Caco-2 (cell line): ENCODE results near the gene ACAD11. TPM values are rescaled to one million over a fixed set of nuclear protein-coding genes. Genes with fewer than 3 reads are reported as not detected.
"Not testable (repeated sequence)": the region's sequence is repeated elsewhere in the genome, so short reads cannot be mapped to it uniquely, and the experiment has no call there.

Experiments
- BruUV-seq: library from RNA; stranded (reverse); fragments of 400-500 nt; replicated peaks from 2 replicates; lab custom pipeline; 2021; lab: Mats Ljungman, UMichigan
- CTCF ChIA-PET: fragments of 300-600 bp; sonication (Branson Sonifier 250); formaldehyde crosslinking; loops from one replicate; lab custom pipeline; 2022; ENCODE audit warnings: antibody characterized with exemption; lab: Charles Lee
- POLR2A ChIA-PET: fragments of 300-600 bp; sonication (Branson Sonifier 250); formaldehyde crosslinking; loops from one replicate; lab custom pipeline; 2022; ENCODE audit warnings: antibody characterized with exemption; lab: Charles Lee
- DNase-seq, 2 experiments: peaks; one replicate each; pipeline versions ENCODE4 v3.0.0 to v3.0.0-alpha.2; 2020 to 2022
- H3K27me3 ChIP-seq: replicated peaks from 2 replicates; pipeline ENCODE4 v1.6.0; 2011; ENCODE audit warnings: low read length; ENCODE audit not compliant: control insufficient read depth, insufficient read depth
- H3K36me3 ChIP-seq: 2 replicates; pipeline ENCODE4 v1.5.1; 2011; ENCODE audit warnings: low read length; ENCODE audit not compliant: control insufficient read depth, insufficient read depth
- H3K4me1 ChIP-seq: fragments of 250-450 bp; sonication (Bioruptor Pico); 2 replicates; pipeline ENCODE4 v1.5.1; 2020; ENCODE audit warnings: mild to moderate bottlenecking
- H3K4me3 ChIP-seq: 2 replicates; pipeline ENCODE4 v1.5.1; 2011; ENCODE audit warnings: low read depth, mild to moderate bottlenecking, control low read depth, low read length
- H3K9me3 ChIP-seq: fragments of 250-450 bp; sonication (Bioruptor Pico); 2 replicates; pipeline ENCODE4 v1.5.1; 2020; ENCODE audit warnings: mild to moderate bottlenecking, moderate library complexity
- H3K27ac Mint-ChIP-seq: one replicate; pipeline ENCODE4 v1.8.0; 2022; ENCODE audit warnings: mixed read lengths; ENCODE audit not compliant: unreplicated experiment
- H3K27me3 Mint-ChIP-seq: one replicate; pipeline ENCODE4 v1.8.0; 2022; ENCODE audit warnings: mixed read lengths; ENCODE audit not compliant: insufficient read depth, unreplicated experiment
- H3K36me3 Mint-ChIP-seq: one replicate; pipeline ENCODE4 v1.8.0; 2022; ENCODE audit warnings: mild to moderate bottlenecking, mixed read lengths; ENCODE audit not compliant: insufficient read depth, unreplicated experiment
- H3K4me1 Mint-ChIP-seq: one replicate; pipeline ENCODE4 v1.8.0; 2022; ENCODE audit warnings: low read depth, mixed read lengths; ENCODE audit not compliant: unreplicated experiment
- H3K4me3 Mint-ChIP-seq: one replicate; pipeline ENCODE4 v1.8.0; 2022; ENCODE audit warnings: mild to moderate bottlenecking, moderate library complexity, mixed read lengths; ENCODE audit not compliant: unreplicated experiment
- H3K9me3 Mint-ChIP-seq: one replicate; pipeline ENCODE4 v1.8.0; 2022; ENCODE audit warnings: mixed read lengths; ENCODE audit not compliant: unreplicated experiment
- CTCF ChIP-seq, 2 experiments: fragments of 200-600 bp in 1 of 2; IDR thresholded peaks; 1 replicate in 1 of 2; 2 replicates in 1 of 2; pipeline versions ENCODE4 v1.5.1 to v1.8.0; 2011 to 2022; ENCODE audit warnings: antibody characterized with exemption in 1 of 2, control low read depth in 1 of 2, inconsistent platforms in 1 of 2, low read depth in 1 of 2, low read length in 1 of 2, mild to moderate bottlenecking in 1 of 2, moderate library complexity in 1 of 2; ENCODE audit not compliant: insufficient read depth in 1 of 2, severe bottlenecking in 1 of 2, unreplicated experiment in 1 of 2
- intact Hi-C: fragments of 100-400 bp; cut with micrococcal nuclease; formaldehyde crosslinking; loops from one replicate; pipeline ENCODE4 v1.10.0; 2022; ENCODE audit not compliant: unreplicated experiment
- total RNA-seq: library from RNA; stranded (reverse); gene quantifications from 2 replicates; pipeline ENCODE4 v1.2.3, GENCODE V29; 2022

ACAD11 gene
- total RNA-seq, 1 experiment from 2014 or later = 33.0 TPM

- Mint-ChIP-seq H3K36me3 (peaks cover 9% of the 10 kb centered on the region), H3K4me1 (no peaks in the 10 kb centered on the region), H3K27ac (no peak overlapping the region), H3K27me3 (no peaks in the 10 kb centered on the region), H3K4me3 (no peak overlapping the region), H3K9me3 (peaks cover 10% of the 10 kb centered on the region)
- Histone ChIP-seq H3K4me3 (no peak overlapping the region), H3K36me3 (0 out of 2 replicates have a peak, but pooled peaks cover 2% of the 10 kb centered on the region), H3K9me3 (no peaks in the 10 kb centered on the region), H3K27me3 (no peaks in the 10 kb centered on the region), H3K4me1 (no peaks in the 10 kb centered on the region)
- TF ChIP-seq CTCF (IDR thresholded peaks at IDR 0.05; ENCODE audit: insufficient read depth in 1 of 2, low read depth in 1 of 2, low read length in 1 of 2, severe bottlenecking in 1 of 2, unreplicated experiment in 1 of 2) = no peak
- no peak for DNase-seq
- ChIA-PET CTCF (no interaction called here), POLR2A (no interaction called here)
- intact Hi-C loops = no loop called here
- BruUV-seq = no TSS peak
These were observed 42.8 kb downstream of the ACAD11 start for GRCh38 chr3:132616780-132617179.

- no TSS peak for BruUV-seq
These were observed 43.7 kb downstream of the ACAD11 start for GRCh38 chr3:132615881-132616280.

GRCh38 chr3:132615301-132615700 lies 44.3 kb downstream of the ACAD11 start:
- H3K27me3 ChIP-seq, H3K27ac Mint-ChIP-seq, CTCF ChIA-PET, intact Hi-C loops, H3K4me3 Mint-ChIP-seq, DNase-seq, H3K9me3 ChIP-seq, H3K36me3 Mint-ChIP-seq, H3K36me3 ChIP-seq, H3K9me3 Mint-ChIP-seq, H3K4me1 Mint-ChIP-seq, POLR2A ChIA-PET, H3K4me3 ChIP-seq, H3K4me1 ChIP-seq, H3K27me3 Mint-ChIP-seq, BruUV-seq: not testable (repeated sequence)

More at GRCh38 chr3:132615881-132616280, 43.7 kb downstream of the ACAD11 start:
- 0 out of 2 replicates have a peak, but pooled peaks cover 2% of the 10 kb centered on the region for H3K36me3 ChIP-seq
- H3K4me1 Mint-ChIP-seq = no peaks in the 10 kb centered on the region
- H3K4me3 ChIP-seq = no peak overlapping the region
- ChIA-PET POLR2A (no interaction called here), CTCF (no interaction called here)
- no peaks in the 10 kb centered on the region for H3K4me1 ChIP-seq
- no peak for TF ChIP-seq CTCF (IDR thresholded peaks at IDR 0.05; ENCODE audit: insufficient read depth in 1 of 2, low read depth in 1 of 2, low read length in 1 of 2, severe bottlenecking in 1 of 2, unreplicated experiment in 1 of 2)
- H3K4me3 Mint-ChIP-seq = no peak overlapping the region
- H3K27ac Mint-ChIP-seq = no peak overlapping the region
- H3K9me3 Mint-ChIP-seq = peaks cover 10% of the 10 kb centered on the region
- no peak for DNase-seq
- no peaks in the 10 kb centered on the region for H3K27me3 ChIP-seq
- H3K36me3 Mint-ChIP-seq = peaks cover 9% of the 10 kb centered on the region
- intact Hi-C loops = no loop called here
- H3K27me3 Mint-ChIP-seq = no peaks in the 10 kb centered on the region
- H3K9me3 ChIP-seq = no peaks in the 10 kb centered on the region

- H3K27ac Mint-ChIP-seq, H3K36me3 ChIP-seq, H3K9me3 ChIP-seq, BruUV-seq, H3K27me3 ChIP-seq, intact Hi-C loops, H3K4me1 ChIP-seq, H3K4me1 Mint-ChIP-seq, H3K9me3 Mint-ChIP-seq, H3K27me3 Mint-ChIP-seq, H3K4me3 ChIP-seq, H3K36me3 Mint-ChIP-seq, CTCF ChIA-PET, POLR2A ChIA-PET, H3K4me3 Mint-ChIP-seq: not testable (repeated sequence)
- DNase-seq = peak in 1 of 2 experiments; percentile 1
These were observed 53.0 kb downstream of the ACAD11 start for GRCh38 chr3:132606620-132607019.
